HCT116 (cell line): ENCODE results near the gene UTS2R. TPM values are rescaled to one million over a fixed set of nuclear protein-coding genes. Genes with fewer than 3 reads are reported as not detected.
A peak's percentile ranks its signal among the peaks of the same experiment; 100 is the strongest.

ENCODE experiments used
- ATAC-seq: fragments of 200-7000 bp; cut with Tn5 transposase; 2 replicates; pipeline ENCODE4 v1.9.1; 2020; ENCODE audit warnings: mild to moderate bottlenecking, moderate library complexity
- BruUV-seq: library from RNA; stranded (reverse); fragments of 400-500 nt; replicated peaks from 2 replicates; lab custom pipeline; 2021; lab: Mats Ljungman, UMichigan
- CTCF ChIA-PET: fragments of 300-600 bp; sonication (Branson Sonifier 250); formaldehyde crosslinking; loops from one replicate; lab custom pipeline; 2021; ENCODE audit warnings: antibody characterized with exemption; lab: Charles Lee
- POLR2A ChIA-PET: fragments of 300-600, 350-600 bp; sonication (Branson Sonifier 250); formaldehyde crosslinking; loops from one replicate; lab custom pipeline; 2021; ENCODE audit warnings: antibody characterized with exemption; lab: Charles Lee
- RAD21 ChIA-PET, 2 experiments: fragments of 300-600 bp; sonication (Branson Sonifier 250); formaldehyde crosslinking; loops; one replicate each; lab custom pipeline; 2023; ENCODE audit warnings: low total read pairs in 2 of 2; ENCODE audit not compliant: uncharacterized antibody in 2 of 2, unreplicated experiment in 2 of 2, low non-redundant PET in 1 of 2; lab: Charles Lee
- DNase-seq: peaks from one replicate; pipeline ENCODE4 v3.0.0-alpha.2; 2010; ENCODE audit warnings: low read depth, low spot score
- H2AFZ ChIP-seq: fragments of 200-600 bp; shearing (Covaris generic), sonication (generic); 2 replicates; pipeline ENCODE4 v1.6.1; 2017; ENCODE audit warnings: low read depth, mixed run types, mixed read lengths, antibody characterized with exemption, low read length; ENCODE audit not compliant: poor library complexity, severe bottlenecking
- H3K27ac ChIP-seq: 2 replicates; pipeline ENCODE4 v1.5.1; 2012; ENCODE audit warnings: low read depth, low read length
- H3K27me3 ChIP-seq: fragments of 200-600 bp; sonication (generic); 2 replicates; pipeline ENCODE4 v1.6.1; 2016; ENCODE audit warnings: mixed run types, low read length, mixed read lengths; ENCODE audit not compliant: insufficient read depth
- H3K36me3 ChIP-seq, 2 experiments: fragments of 200-500 bp in 1 of 2; fragments of 200-600 bp in 1 of 2; sonication (Bioruptor generic) in 1 of 2; sonication (generic) in 1 of 2; 2 replicates each; pipeline versions ENCODE4 v1.5.1 to v1.6.1; 2014 to 2016; ENCODE audit warnings: low read length in 2 of 2, inconsistent platforms in 1 of 2, mixed read lengths in 1 of 2, mixed run types in 1 of 2; ENCODE audit not compliant: insufficient read depth in 2 of 2, control insufficient read depth in 1 of 2
- H3K4me1 ChIP-seq, 2 experiments: fragments of 200-600 bp in 1 of 2; sonication (generic) in 1 of 2; 2 replicates each; pipeline versions ENCODE4 v1.5.1 to v1.6.1; 2012 to 2017; ENCODE audit warnings: low read length in 2 of 2, inconsistent platforms in 1 of 2, mild to moderate bottlenecking in 1 of 2, mixed read lengths in 1 of 2, mixed run types in 1 of 2, moderate library complexity in 1 of 2; ENCODE audit not compliant: insufficient read depth in 2 of 2, control insufficient read depth in 1 of 2
- H3K4me2 ChIP-seq: fragments of 200-600 bp; sonication (generic); 2 replicates; pipeline ENCODE4 v1.6.1; 2017; ENCODE audit warnings: mixed run types, low read length, mixed read lengths
- H3K4me3 ChIP-seq, 2 experiments: fragments of 200-600 bp in 1 of 2; sonication (generic) in 1 of 2; replicated peaks in 1 of 2; 2 replicates each; pipeline ENCODE4 v1.5.1; 2011 to 2016; ENCODE audit warnings: low read length in 2 of 2, control low read depth in 1 of 2, low read depth in 1 of 2, mild to moderate bottlenecking in 1 of 2, mixed read lengths in 1 of 2, mixed run types in 1 of 2
- H3K79me2 ChIP-seq: fragments of 200-600 bp; sonication (generic); 2 replicates; pipeline ENCODE4 v1.6.1; 2017; ENCODE audit warnings: mild to moderate bottlenecking, mixed run types, low read length, moderate library complexity, mixed read lengths; ENCODE audit not compliant: insufficient read depth
- H3K9ac ChIP-seq: fragments of 200-600 bp; sonication (generic); 2 replicates; pipeline ENCODE4 v1.6.1; 2016; ENCODE audit warnings: low read length, mixed read lengths
- H3K9me2 ChIP-seq: fragments of 200-600 bp; sonication (generic), shearing (Covaris generic); 2 replicates; pipeline ENCODE4 v1.6.1; 2017; ENCODE audit warnings: mixed run types, mild to moderate bottlenecking, moderate library complexity; ENCODE audit not compliant: insufficient read depth
- H3K9me3 ChIP-seq, 2 experiments: fragments of 200-500 bp in 1 of 2; fragments of 200-600 bp in 1 of 2; sonication (Bioruptor generic) in 1 of 2; sonication (generic) in 1 of 2; 2 replicates each; pipeline ENCODE4 v1.6.1; 2014 to 2017; ENCODE audit warnings: low read length in 2 of 2, mixed read lengths in 2 of 2, inconsistent platforms in 1 of 2, low read depth in 1 of 2, mild to moderate bottlenecking in 1 of 2, mixed run types in 1 of 2, moderate library complexity in 1 of 2; ENCODE audit not compliant: control insufficient read depth in 1 of 2, insufficient read depth in 1 of 2
- H4K20me1 ChIP-seq: fragments of 200-600 bp; sonication (generic), shearing (Covaris generic); 2 replicates; pipeline ENCODE4 v1.6.1; 2017; ENCODE audit warnings: mixed run types, mild to moderate bottlenecking, moderate library complexity; ENCODE audit not compliant: insufficient read depth
- ATF3 ChIP-seq: IDR thresholded peaks from 2 replicates; pipeline ENCODE4 v1.6.1; 2012
- ELF1 ChIP-seq: IDR thresholded peaks from 2 replicates; pipeline ENCODE4 v1.6.1; 2012; ENCODE audit warnings: low read depth, borderline replicate concordance
- EZH2phosphoT487 ChIP-seq: fragments of 200-600 bp; IDR thresholded peaks from 2 replicates; pipeline ENCODE4 v1.6.1; 2018; ENCODE audit warnings: antibody characterized with exemption, borderline replicate concordance
- FOSL1 ChIP-seq: IDR thresholded peaks from 2 replicates; pipeline ENCODE4 v1.6.1; 2012; ENCODE audit warnings: low read depth
- JUND ChIP-seq: IDR thresholded peaks from 2 replicates; pipeline ENCODE4 v1.6.1; 2012
- POLR2A ChIP-seq: IDR thresholded peaks from 2 replicates; pipeline ENCODE4 v1.7.0; 2011; ENCODE audit warnings: borderline replicate concordance; ENCODE audit not compliant: insufficient read depth, insufficient read length; ENCODE audit errors: extremely low read depth
- POLR2AphosphoS5 ChIP-seq: IDR thresholded peaks from 2 replicates; pipeline ENCODE4 v1.6.1; 2011; ENCODE audit warnings: mild to moderate bottlenecking, low read depth, low read length, moderate library complexity
- RAD21 ChIP-seq: IDR thresholded peaks from 2 replicates; pipeline ENCODE4 v1.6.1; 2012; ENCODE audit warnings: low read depth, mild to moderate bottlenecking
- SIN3A ChIP-seq: IDR thresholded peaks from 2 replicates; pipeline ENCODE4 v1.6.1; 2012; ENCODE audit warnings: low read depth
- SP1 ChIP-seq: IDR thresholded peaks from 2 replicates; pipeline ENCODE4 v1.6.1; 2012; ENCODE audit warnings: low read depth
- SRF ChIP-seq: IDR thresholded peaks from 2 replicates; pipeline ENCODE4 v1.6.1; 2012; ENCODE audit warnings: low read depth
- TCF7L2 ChIP-seq: IDR thresholded peaks from 2 replicates; pipeline ENCODE4 v1.7.0; 2011; ENCODE audit warnings: borderline replicate concordance, inconsistent platforms; ENCODE audit not compliant: insufficient read depth, insufficient read length; ENCODE audit errors: extremely low read depth
- YY1 ChIP-seq: IDR thresholded peaks from 2 replicates; pipeline ENCODE4 v1.6.1; 2011; ENCODE audit warnings: low read length, low read depth, moderate library complexity, mild to moderate bottlenecking; ENCODE audit not compliant: insufficient replicate concordance; ENCODE audit errors: extremely low read depth
- ZBTB33 ChIP-seq: IDR thresholded peaks from 2 replicates; pipeline ENCODE4 v1.6.1; 2011; ENCODE audit warnings: mild to moderate bottlenecking, low read length, moderate library complexity; ENCODE audit not compliant: insufficient replicate concordance; ENCODE audit errors: extremely low read depth
- intact Hi-C: fragments of 100-400 bp; cut with micrococcal nuclease; formaldehyde crosslinking; loops from 2 replicates; pipeline ENCODE4 v1.10.0; 2022
- total RNA-seq: library from RNA; stranded (reverse); gene quantifications from one replicate; pipeline ENCODE4 v1.2.1, GENCODE V29; 2021; ENCODE audit not compliant: unreplicated experiment

UTS2R gene
- total RNA-seq, 1 experiment from 2014 or later: not detected

GRCh38 chr17:82331345-82331939 is 40.1 kb upstream of the UTS2R start:
- ATAC-seq (no peak), DNase-seq (no peak)
- Histone ChIP-seq H3K4me1 (peaks cover 52 to 85% of the 10 kb centered on the region in 2 experiments), H3K9me3 (no peaks in the 10 kb centered on the region), H3K36me3 (no peaks in the 10 kb centered on the region), H4K20me1 (no peaks in the 10 kb centered on the region), H2AFZ (no peak overlapping the region), H3K79me2 (peaks cover 3% of the 10 kb centered on the region; the same call in 1 of the 2 replicates), H3K4me2 (peak overlapping the region; percentile 97), H3K9ac (peak overlapping the region; percentile 85), H3K9me2 (no peaks in the 10 kb centered on the region), H3K27me3 (no peaks in the 10 kb centered on the region), H3K4me3 (peak overlapping the region in 1 of 2 experiments; percentile 72; a peak in 2 of 4 replicates), H3K27ac (peak overlapping the region; percentile 89; the same call in 1 of the 2 replicates)
- ChIA-PET RAD21 (no interaction called here), POLR2A (interaction anchor here (0.6 to 1.7 kb wide), 2 partner anchors 90 to 607 kb away, joined by 3 read pairs; no protein-coding TSS in a partner anchor), CTCF (interaction anchor here (1.3 kb wide), 1 partner anchor 33 kb away, joined by 4 read pairs; no protein-coding TSS in a partner anchor)
- no TSS peak for BruUV-seq
- intact Hi-C loops: no loop called here
- TF ChIP-seq ELF1: no peak
- TF ChIP-seq EZH2phosphoT487: no peak
- TF ChIP-seq ATF3: no peak
- no peak for TF ChIP-seq SIN3A
- no peak for TF ChIP-seq RAD21
- no peak for TF ChIP-seq SP1
- TF ChIP-seq SRF: no peak
- TF ChIP-seq POLR2AphosphoS5: no peak
- no peak for TF ChIP-seq TCF7L2
- TF ChIP-seq POLR2A: no peak
- no peak for TF ChIP-seq JUND
- TF ChIP-seq ZBTB33: no peak
- no peak for TF ChIP-seq FOSL1
- TF ChIP-seq YY1: no peak
